HL-60 (cell line): ENCODE results near the gene JPT2.

ENCODE experiments used
- TF ChIP-seq, protein P1 (sequence below): IDR thresholded peaks from one replicate; pipeline ENCODE4 v1.5.1; 2011; ENCODE audit warnings: low read length, control low read depth, inconsistent platforms; ENCODE audit not compliant: insufficient read depth
- TF ChIP-seq, protein P2 (sequence below): IDR thresholded peaks from 2 replicates; pipeline ENCODE4 v1.6.1; 2012; ENCODE audit warnings: low read depth; ENCODE audit not compliant: insufficient replicate concordance

DNA sequence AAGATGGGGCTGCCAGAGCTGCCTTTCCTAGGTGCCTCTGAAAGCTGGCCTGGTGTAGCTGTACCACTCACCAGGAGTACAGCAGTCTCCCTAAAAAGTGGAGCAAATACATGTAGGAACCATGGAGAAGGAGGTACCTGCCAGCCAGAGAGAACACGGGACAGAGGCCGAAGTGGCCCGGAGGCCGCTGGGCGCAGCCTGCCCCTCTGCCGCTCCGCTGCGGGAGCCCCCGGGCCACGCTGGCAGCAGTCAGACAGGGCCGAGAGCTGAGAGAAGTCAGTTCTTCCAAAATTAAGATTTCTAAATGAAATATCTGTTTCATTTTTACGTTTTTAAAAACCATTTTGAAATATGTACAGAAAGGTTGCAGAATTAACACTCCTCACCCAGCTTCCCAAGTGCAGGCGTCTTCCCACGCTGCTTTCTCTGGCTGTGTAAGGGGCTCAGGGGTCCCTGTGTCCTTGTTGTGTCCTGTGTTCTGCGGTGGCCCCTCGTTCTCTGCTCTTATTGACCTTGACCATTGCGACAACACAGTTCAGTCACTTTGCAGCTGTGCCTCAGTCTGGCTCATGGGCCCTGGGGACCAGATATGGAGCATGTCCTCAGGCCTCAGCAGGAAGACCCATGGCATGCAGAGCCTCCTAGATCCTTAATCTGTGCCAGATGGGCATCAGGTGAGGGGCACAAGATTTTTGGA lies 32.9 kb downstream of the JPT2 start:
- TF ChIP-seq, protein P1, sequence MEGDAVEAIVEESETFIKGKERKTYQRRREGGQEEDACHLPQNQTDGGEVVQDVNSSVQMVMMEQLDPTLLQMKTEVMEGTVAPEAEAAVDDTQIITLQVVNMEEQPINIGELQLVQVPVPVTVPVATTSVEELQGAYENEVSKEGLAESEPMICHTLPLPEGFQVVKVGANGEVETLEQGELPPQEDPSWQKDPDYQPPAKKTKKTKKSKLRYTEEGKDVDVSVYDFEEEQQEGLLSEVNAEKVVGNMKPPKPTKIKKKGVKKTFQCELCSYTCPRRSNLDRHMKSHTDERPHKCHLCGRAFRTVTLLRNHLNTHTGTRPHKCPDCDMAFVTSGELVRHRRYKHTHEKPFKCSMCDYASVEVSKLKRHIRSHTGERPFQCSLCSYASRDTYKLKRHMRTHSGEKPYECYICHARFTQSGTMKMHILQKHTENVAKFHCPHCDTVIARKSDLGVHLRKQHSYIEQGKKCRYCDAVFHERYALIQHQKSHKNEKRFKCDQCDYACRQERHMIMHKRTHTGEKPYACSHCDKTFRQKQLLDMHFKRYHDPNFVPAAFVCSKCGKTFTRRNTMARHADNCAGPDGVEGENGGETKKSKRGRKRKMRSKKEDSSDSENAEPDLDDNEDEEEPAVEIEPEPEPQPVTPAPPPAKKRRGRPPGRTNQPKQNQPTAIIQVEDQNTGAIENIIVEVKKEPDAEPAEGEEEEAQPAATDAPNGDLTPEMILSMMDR = no peak
- TF ChIP-seq, protein P2, sequence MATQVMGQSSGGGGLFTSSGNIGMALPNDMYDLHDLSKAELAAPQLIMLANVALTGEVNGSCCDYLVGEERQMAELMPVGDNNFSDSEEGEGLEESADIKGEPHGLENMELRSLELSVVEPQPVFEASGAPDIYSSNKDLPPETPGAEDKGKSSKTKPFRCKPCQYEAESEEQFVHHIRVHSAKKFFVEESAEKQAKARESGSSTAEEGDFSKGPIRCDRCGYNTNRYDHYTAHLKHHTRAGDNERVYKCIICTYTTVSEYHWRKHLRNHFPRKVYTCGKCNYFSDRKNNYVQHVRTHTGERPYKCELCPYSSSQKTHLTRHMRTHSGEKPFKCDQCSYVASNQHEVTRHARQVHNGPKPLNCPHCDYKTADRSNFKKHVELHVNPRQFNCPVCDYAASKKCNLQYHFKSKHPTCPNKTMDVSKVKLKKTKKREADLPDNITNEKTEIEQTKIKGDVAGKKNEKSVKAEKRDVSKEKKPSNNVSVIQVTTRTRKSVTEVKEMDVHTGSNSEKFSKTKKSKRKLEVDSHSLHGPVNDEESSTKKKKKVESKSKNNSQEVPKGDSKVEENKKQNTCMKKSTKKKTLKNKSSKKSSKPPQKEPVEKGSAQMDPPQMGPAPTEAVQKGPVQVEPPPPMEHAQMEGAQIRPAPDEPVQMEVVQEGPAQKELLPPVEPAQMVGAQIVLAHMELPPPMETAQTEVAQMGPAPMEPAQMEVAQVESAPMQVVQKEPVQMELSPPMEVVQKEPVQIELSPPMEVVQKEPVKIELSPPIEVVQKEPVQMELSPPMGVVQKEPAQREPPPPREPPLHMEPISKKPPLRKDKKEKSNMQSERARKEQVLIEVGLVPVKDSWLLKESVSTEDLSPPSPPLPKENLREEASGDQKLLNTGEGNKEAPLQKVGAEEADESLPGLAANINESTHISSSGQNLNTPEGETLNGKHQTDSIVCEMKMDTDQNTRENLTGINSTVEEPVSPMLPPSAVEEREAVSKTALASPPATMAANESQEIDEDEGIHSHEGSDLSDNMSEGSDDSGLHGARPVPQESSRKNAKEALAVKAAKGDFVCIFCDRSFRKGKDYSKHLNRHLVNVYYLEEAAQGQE = no peak
